NCI-H2171 (cell line): ENCODE data around the gene PRDM2.

Source experiments
- DNase-seq: peaks from one replicate; lab custom pipeline; 2025; lab: John Stamatoyannopoulos, UW

The PRDM2 gene

DNA sequence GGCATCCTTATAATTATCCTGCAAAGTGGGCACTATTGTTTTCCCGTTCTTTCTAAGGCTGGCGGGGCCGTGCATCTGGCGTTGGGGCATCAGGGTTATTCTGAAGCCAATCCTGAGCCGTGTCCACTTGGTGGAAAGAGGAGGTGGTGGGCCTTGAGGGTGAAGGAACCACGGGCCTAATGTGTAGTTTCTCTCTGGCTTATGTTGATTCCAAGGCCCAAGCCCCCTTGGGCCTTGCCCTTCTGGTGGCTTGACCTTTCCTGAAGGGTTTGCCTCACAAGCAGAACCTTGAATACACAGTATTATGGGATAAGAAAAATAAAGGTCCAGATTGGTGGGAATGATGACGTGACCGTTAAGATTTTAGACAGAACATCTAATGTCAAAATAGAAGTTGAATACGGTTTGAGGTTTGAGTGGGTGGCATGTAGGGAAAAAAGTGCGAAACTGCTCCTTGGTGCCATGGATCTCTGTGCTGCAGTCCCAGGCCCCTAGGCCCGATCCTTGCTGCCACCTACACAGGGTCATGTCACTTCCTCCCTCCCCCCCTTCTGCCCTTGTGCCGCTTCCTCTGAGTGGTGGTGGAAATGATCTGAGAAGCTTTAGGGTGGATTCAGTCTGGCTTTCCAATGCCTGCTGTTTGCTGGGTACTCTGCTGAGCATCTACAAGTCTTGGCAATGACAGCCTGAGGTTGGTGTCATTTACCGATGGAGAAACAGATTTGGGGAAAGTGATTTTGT lies 90.5 kb downstream of the PRDM2 start:
- no peak for DNase-seq

- no peak for DNase-seq
These were observed 92.4 kb downstream of the PRDM2 start for GRCh38 chr1:13792419-13792818.

DNA sequence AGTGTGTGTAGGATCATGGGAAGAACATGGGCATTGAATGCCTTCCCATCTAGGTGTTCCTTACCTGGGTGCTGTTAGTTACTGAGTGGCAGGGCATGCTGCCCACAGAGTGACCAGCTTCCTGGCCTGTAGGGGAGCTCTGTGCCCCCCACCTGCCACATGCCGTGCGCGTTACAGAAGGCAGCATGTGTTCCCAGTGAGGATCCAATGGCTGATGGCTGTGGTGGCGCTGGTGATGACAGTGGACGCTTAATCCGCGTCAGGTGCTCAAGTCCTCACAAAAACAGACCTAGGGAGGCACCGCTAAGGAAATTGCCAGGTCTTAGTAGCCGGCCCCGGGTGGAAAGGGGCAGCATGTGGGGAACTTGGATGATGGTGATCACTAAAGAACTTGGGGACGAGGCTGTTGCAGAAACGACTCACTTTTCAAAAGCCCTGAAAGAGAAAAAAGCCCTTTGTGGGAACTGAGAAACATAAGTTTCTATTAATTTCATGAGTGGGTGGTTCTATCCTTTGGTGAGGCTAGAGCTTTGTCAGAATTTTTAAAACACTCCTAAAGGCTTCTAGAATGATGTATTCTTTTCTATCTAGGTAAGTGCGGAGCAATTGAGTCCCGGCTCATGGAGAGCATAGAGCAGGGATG lies 93.2 kb downstream of the PRDM2 start:
- DNase-seq: no peak

- no peak for DNase-seq
These were observed 94.5 kb downstream of the PRDM2 start for GRCh38 chr1:13794231-13795187.

- DNase-seq: no peak
These were observed 97.4 kb downstream of the PRDM2 start for GRCh38 chr1:13797397-13797796.

- DNase-seq: no peak
These were observed 98.1 kb downstream of the PRDM2 start for GRCh38 chr1:13798120-13798519.

DNA sequence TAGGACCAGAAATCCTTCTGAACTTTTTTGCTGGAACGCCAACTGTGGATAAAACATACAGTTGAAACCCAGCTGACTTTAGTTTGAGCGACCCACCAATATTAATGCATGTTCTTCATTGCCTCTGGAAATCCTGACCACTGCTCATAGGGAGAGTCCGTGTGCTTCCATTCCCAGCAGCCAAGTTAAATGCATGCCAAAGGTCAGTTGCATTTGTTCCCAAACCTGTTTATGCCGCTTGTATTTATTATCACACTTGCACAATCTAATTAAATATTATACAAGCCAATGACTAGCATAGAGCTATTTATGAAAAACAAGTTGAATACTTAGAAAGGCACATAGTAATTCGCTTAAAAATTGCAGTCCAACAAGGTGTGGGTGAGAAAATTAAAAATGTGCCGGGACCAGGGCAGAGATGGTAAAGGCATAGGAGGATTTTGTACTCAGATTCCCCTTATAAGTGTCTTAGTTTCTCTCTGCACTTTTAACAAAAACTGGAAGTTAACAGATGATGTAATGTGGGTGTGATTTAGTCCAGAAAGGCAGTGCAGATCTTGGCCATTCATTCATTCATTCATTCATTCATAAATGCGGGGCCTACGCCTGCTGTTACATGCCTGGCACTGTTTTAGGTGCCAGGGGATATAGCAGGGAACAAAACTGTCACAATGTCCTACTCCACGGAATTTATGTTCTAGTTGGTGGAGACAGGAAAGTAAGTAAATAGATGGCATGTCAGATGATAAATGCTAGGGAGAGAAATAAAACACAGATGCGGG lies 99.7 kb downstream of the PRDM2 start:
- no peak for DNase-seq

GRCh38 chr1:13801232-13801631 lies 101.2 kb downstream of the PRDM2 start:
- DNase-seq: no peak

DNA sequence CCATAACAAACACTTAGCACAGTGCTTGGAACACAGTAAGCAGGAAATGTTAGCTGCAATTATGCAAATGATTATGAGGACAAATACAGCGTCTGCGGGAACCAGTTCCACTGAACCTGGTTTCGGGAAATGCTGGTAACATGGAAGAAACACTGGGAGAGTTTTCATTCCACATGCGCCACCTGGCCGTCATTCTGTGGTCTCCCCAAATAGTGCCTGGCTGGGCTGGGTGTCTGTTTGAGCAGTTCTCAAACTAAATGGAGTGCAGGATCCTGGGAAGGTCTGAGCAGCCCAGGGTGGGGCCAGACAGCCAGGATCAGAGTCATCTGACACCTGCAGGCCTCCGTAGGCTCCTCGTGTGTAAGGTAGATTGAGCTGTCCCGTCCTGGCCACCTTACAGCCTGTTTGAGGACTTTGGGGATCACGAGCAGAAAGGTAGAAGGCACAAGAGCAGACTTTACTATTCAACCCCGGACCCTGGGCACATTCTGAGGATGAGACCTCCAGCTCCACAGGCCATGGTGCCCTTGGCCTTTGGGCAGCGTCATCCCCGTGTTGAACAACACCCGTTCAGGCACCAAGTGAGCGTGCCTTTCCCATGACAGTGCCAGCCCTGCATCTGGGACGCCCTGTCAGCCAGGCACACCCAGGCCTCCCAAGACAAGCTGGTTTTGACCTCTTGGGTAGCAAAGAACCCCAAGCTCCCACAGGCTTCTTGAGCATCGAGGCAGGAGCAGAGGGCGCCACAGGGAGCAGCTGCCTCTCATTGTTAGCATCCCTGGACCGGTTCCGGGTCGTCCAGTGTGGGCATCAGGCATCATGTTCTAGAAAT lies 101.9 kb downstream of the PRDM2 start:
- no peak for DNase-seq

- DNase-seq: no peak
These were observed 103.0 kb downstream of the PRDM2 start for GRCh38 chr1:13802782-13803545.

GRCh38 chr1:13803546-13804239 lies 103.7 kb downstream of the PRDM2 start:
- no peak for DNase-seq

DNA sequence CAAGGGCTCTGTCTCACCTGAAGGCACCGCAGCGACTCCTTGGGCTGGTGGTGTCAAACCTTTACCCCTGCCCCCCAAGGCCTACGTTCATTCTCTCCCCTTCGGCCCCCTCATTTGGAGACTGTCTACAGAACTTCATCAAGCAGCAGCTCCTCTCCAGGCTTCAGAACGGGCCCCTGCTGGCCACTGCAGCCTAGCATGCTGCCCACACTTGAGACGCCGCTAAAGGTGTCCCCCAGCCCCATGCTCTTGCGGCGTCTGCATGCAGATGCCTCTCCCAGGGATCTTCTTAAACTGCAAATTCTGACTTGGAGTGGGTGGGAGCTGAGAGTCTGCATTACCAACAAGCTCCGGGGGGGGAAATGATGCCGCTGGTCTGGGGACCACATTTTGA lies 104.2 kb downstream of the PRDM2 start:
- DNase-seq: no peak

DNA sequence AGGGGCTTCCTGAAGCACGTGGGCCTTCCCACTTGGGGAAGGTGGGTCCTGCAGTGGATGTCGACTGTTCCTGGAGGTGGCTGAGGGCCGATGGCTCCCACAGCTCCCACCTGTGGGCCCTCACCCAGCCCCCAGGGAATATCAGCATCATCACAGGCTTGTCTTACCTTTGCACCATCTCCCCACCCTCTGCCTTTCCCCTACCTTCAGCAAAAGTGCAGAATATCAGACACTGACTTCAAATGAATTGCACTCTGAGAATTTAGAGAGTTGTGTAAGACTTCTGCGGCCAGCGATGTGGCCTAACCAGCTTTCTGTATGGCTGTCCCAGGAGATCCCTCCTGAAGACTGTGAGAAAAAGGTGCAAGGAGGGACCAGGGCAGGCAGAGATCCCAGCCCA lies 105.4 kb downstream of the PRDM2 start:
- DNase-seq: no peak

DNA sequence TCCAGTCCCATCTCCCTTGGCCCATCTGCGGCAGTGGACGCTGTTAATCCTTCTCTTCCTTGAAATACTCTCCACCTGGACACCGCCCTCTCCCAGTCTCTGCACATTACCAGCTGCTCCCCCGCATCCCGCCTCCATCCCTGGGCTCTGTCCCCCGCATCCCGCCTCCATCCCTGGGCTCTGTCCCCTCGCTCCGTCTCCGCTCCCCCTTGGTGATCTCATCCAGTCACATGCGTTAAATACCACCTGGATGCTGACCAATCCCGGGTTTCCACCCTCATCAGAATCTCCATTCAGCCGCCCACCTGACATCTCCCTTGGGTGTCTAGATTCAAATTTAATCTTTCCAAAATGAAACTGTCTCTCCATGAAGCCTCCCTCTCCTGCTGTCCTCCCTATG lies 106.1 kb downstream of the PRDM2 start:
- no peak for DNase-seq

DNA sequence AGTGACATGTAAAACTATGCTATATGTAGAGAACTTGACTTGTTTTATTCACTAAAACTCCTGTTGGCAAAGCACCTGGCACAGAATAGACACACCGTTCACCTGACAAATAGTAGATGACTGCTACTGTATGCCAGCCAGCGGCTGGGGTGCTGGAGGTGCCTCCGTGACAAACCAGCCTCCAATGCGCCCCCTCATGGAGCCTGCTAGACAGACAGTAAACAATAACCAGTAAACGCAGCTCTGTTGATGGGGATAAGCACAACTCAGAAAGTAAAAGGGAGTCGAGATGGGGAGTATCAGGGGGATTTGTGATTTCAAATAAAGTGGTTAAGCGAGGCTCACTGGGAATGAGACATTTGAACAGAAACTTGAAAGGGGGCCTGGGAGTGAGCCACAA lies 107.2 kb downstream of the PRDM2 start:
- DNase-seq: no peak

- DNase-seq: peak; percentile 23
These were observed 108.7 kb downstream of the PRDM2 start for GRCh38 chr1:13808729-13809131.

DNA sequence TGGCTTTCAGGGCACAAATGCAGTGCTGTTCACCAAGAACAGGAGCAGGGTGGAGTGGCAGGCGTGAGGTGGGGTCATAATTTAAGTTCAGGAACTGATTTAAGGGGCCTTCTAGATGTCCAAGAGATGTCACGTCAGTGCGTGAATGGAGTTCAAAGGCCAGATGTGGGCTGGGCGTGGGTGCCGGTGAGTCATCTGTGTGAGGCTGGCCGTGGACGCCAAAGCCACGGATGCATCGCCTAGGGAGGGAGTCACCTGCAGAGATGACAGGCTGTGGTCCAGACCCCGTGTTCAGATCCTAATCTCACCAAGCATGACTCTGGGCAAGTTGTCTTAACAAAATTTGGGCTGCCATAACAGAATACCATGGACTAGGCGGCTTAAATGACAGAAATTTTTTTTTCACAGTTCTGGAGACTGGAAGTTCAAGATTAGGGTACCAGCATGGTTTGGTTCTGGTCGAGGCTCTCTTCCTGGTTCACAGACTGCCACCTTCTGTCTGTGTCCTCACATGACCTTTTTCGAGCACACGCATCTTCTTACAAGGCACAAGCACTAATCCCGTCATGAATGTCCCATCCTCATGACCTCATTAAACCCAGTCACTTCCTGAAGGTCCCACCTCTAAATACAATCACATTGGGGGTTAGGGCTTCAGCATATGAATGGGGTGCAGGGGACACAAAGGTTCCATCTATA lies 109.6 kb downstream of the PRDM2 start:
- no peak for DNase-seq

- no peak for DNase-seq
These were observed 112.7 kb downstream of the PRDM2 start for GRCh38 chr1:13812456-13813397.
